Neuronal stem cell (in vitro differentiated cells): Measurements from ENCODE around the gene CLBA1.
"Not testable (repeated sequence)": the region's sequence is repeated elsewhere in the genome, so short reads cannot be mapped to it uniquely, and the experiment has no call there.

Source experiments
- DNase-seq: peaks from one replicate; pipeline ENCODE4 v3.0.0-alpha.2; 2013; ENCODE audit warnings: low spot score
- H2AFZ ChIP-seq: one replicate; pipeline ENCODE4 v1.6.1; 2013; ENCODE audit warnings: mild to moderate bottlenecking, low read length, inconsistent platforms
- H2AK5ac ChIP-seq: 2 replicates; pipeline ENCODE4 v1.6.1; 2013; ENCODE audit warnings: low read depth, mild to moderate bottlenecking, inconsistent platforms, low read length, moderate library complexity, mixed read lengths
- H2BK120ac ChIP-seq: 2 replicates; pipeline ENCODE4 v1.6.1; 2013; ENCODE audit warnings: low read depth, mild to moderate bottlenecking, inconsistent platforms, low read length, moderate library complexity, mixed read lengths
- H2BK12ac ChIP-seq: one replicate; pipeline ENCODE4 v1.6.1; 2013; ENCODE audit warnings: low read length, inconsistent platforms
- H2BK15ac ChIP-seq: 2 replicates; pipeline ENCODE4 v1.6.1; 2013; ENCODE audit warnings: mild to moderate bottlenecking, low read length, inconsistent platforms, mixed read lengths
- H2BK5ac ChIP-seq: one replicate; pipeline ENCODE4 v1.6.1; 2013; ENCODE audit warnings: inconsistent platforms, mild to moderate bottlenecking, low read length, moderate library complexity
- H3K14ac ChIP-seq: one replicate; pipeline ENCODE4 v1.6.1; 2013; ENCODE audit warnings: low read length, inconsistent platforms
- H3K18ac ChIP-seq: 2 replicates; pipeline ENCODE4 v1.6.1; 2013; ENCODE audit warnings: low read length, inconsistent platforms
- H3K23ac ChIP-seq: 2 replicates; pipeline ENCODE4 v1.6.1; 2013; ENCODE audit warnings: low read depth, mild to moderate bottlenecking, mixed read lengths, low read length, inconsistent platforms; ENCODE audit not compliant: poor library complexity
- H3K27ac ChIP-seq: replicated peaks from 3 replicates; pipeline ENCODE4 v1.5.1; 2013; ENCODE audit warnings: low read length, inconsistent platforms
- H3K27me3 ChIP-seq, 3 experiments: 2 replicates each; pipeline ENCODE4 v1.6.1; 2013; ENCODE audit warnings: low read length in 3 of 3, mild to moderate bottlenecking in 2 of 3, inconsistent platforms in 1 of 3, low read depth in 1 of 3, mixed read lengths in 1 of 3, moderate library complexity in 1 of 3; ENCODE audit not compliant: control insufficient read depth in 3 of 3, insufficient read depth in 3 of 3
- H3K36me3 ChIP-seq, 2 donors: replicated peaks in 1 of 2; 2 replicates each; pipeline ENCODE4 v1.6.1; 2013; ENCODE audit warnings: low read length in 2 of 2; ENCODE audit not compliant: control insufficient read depth in 2 of 2, insufficient read depth in 2 of 2
- H3K4ac ChIP-seq: 2 replicates; pipeline ENCODE4 v1.6.1; 2013; ENCODE audit warnings: inconsistent platforms, mild to moderate bottlenecking, low read length, moderate library complexity
- H3K4me1 ChIP-seq, 2 donors: 1 replicate in 1 of 2; 2 replicates in 1 of 2; pipeline ENCODE4 v1.6.1; 2013; ENCODE audit warnings: low read length in 2 of 2, low read depth in 1 of 2; ENCODE audit not compliant: control insufficient read depth in 2 of 2, insufficient read depth in 1 of 2
- H3K4me2 ChIP-seq: one replicate; pipeline ENCODE4 v1.6.1; 2013; ENCODE audit warnings: mild to moderate bottlenecking, low read length, inconsistent platforms; ENCODE audit not compliant: insufficient read depth, poor library complexity, severe bottlenecking
- H3K4me3 ChIP-seq, 2 donors: 2 replicates each; pipeline ENCODE4 v1.5.1; 2013; ENCODE audit warnings: low read length in 2 of 2, mild to moderate bottlenecking in 2 of 2, inconsistent platforms in 1 of 2, moderate library complexity in 1 of 2
- H3K79me1 ChIP-seq: one replicate; pipeline ENCODE4 v1.6.1; 2013; ENCODE audit warnings: low read depth, mild to moderate bottlenecking, inconsistent platforms, low read length, moderate library complexity
- H3K9ac ChIP-seq: one replicate; pipeline ENCODE4 v1.6.1; 2013; ENCODE audit warnings: mild to moderate bottlenecking, low read depth, low read length, inconsistent platforms; ENCODE audit not compliant: poor library complexity
- H3K9me3 ChIP-seq, 2 donors: replicated peaks in 1 of 2; 2 replicates each; pipeline versions ENCODE3 to v1.6.1; 2013; ENCODE audit warnings: low read length in 2 of 2, mild to moderate bottlenecking in 2 of 2, inconsistent platforms in 1 of 2, low read depth in 1 of 2, mixed read lengths in 1 of 2, moderate library complexity in 1 of 2; ENCODE audit not compliant: control insufficient read depth in 2 of 2, insufficient read depth in 1 of 2
- H4K8ac ChIP-seq: one replicate; pipeline ENCODE4 v1.6.1; 2013; ENCODE audit warnings: low read depth, mild to moderate bottlenecking, inconsistent platforms, low read length, moderate library complexity
- H4K91ac ChIP-seq: one replicate; pipeline ENCODE4 v1.6.1; 2013; ENCODE audit warnings: low read length, low read depth, mild to moderate bottlenecking, inconsistent platforms; ENCODE audit not compliant: poor library complexity
- WGBS, 2 donors: extraction: QIAGEN DNeasy Blood & Tissue Kit; methylation state at CpG; one replicate each; pipeline ENCODE4 v1.1.7; 2013; ENCODE audit warnings: missing lambda C conversion rate in 2 of 2, mixed read lengths in 1 of 2; ENCODE audit not compliant: insufficient read length in 2 of 2, insufficient replicate concordance in 1 of 2; ENCODE audit errors: extremely low coverage in 2 of 2; 5-methylcytosine and 5-hydroxymethylcytosine counted together

CLBA1 gene

GRCh38 chr14:105035616-105036015 lies 50.0 kb downstream of the CLBA1 start:
- H2BK120ac ChIP-seq, DNase-seq, H3K27ac ChIP-seq, H3K79me1 ChIP-seq, H4K91ac ChIP-seq, H2BK5ac ChIP-seq, H3K4ac ChIP-seq, H2BK15ac ChIP-seq, H3K4me2 ChIP-seq, H3K4me1 ChIP-seq, H2BK12ac ChIP-seq, H3K4me3 ChIP-seq, H3K23ac ChIP-seq, H2AK5ac ChIP-seq, H3K9ac ChIP-seq, H3K18ac ChIP-seq, H3K36me3 ChIP-seq, H3K14ac ChIP-seq, H2AFZ ChIP-seq, H4K8ac ChIP-seq: not testable (repeated sequence)
- Histone ChIP-seq H3K27me3 (peaks cover 5 to 43% (median 20%) of the 10 kb centered on the region in 3 experiments), H3K9me3 (peaks cover 1 to 12% of the 10 kb centered on the region in 2 donors)
- WGBS, 2 donors: no CpG with 5 or more reads among the region's 2 CpGs

- Histone ChIP-seq H3K4me2 (no peak overlapping the region), H2BK120ac (no peak overlapping the region), H3K23ac (no peak overlapping the region), H4K91ac (no peak overlapping the region), H3K27ac (no peak overlapping the region), H2BK15ac (no peak overlapping the region), H3K4me3 (no peak overlapping the region), H4K8ac (no peak overlapping the region), H3K9ac (no peak overlapping the region), H3K18ac (no peak overlapping the region), H3K14ac (no peak overlapping the region), H3K4ac (no peak overlapping the region), H3K9me3 (no peaks in the 10 kb centered on the region), H3K36me3 (no peaks in the 10 kb centered on the region), H2BK5ac (no peak overlapping the region), H3K27me3 (peaks cover 0 to 33% (median 0%) of the 10 kb centered on the region in 3 experiments), H3K4me1 (no peaks in the 10 kb centered on the region), H2AFZ (no peak overlapping the region), H2BK12ac (no peak overlapping the region), H2AK5ac (no peak overlapping the region), H3K79me1 (no peaks in the 10 kb centered on the region)
- WGBS, 2 donors: no CpG with 5 or more reads among the region's 14 CpGs
- DNase-seq: no peak
These were observed 54.0 kb downstream of the CLBA1 start for GRCh38 chr14:105039458-105040205.

GRCh38 chr14:105041841-105042765 lies 56.5 kb downstream of the CLBA1 start:
- Histone ChIP-seq H3K27ac (no peak overlapping the region), H2BK15ac (peak overlapping the region; percentile 92), H2AFZ (no peak overlapping the region), H3K18ac (peak overlapping the region; percentile 31), H3K79me1 (no peaks in the 10 kb centered on the region), H3K23ac (no peak overlapping the region), H3K36me3 (no peaks in the 10 kb centered on the region), H3K9me3 (no peaks in the 10 kb centered on the region), H3K27me3 (peaks cover 0 to 28% (median 3%) of the 10 kb centered on the region in 3 experiments), H3K4me2 (no peak overlapping the region), H3K14ac (no peak overlapping the region), H4K8ac (no peak overlapping the region), H2BK12ac (no peak overlapping the region), H2AK5ac (peak overlapping the region; percentile 88), H2BK120ac (peak overlapping the region; percentile 72), H2BK5ac (peak overlapping the region; percentile 75), H4K91ac (no peak overlapping the region), H3K9ac (no peak overlapping the region), H3K4me1 (peaks cover 0 to 1% of the 10 kb centered on the region in 2 donors), H3K4ac (no peak overlapping the region), H3K4me3 (peak overlapping the region in 1 of 2 donors; percentile 23)
- DNase-seq: no peak
- no CpG with 5 or more reads among the region's 28 CpGs for WGBS, 2 donors

- H3K79me1 ChIP-seq: peaks cover 3% of the 10 kb centered on the region
- peak overlapping the region; percentile 75 for H2BK5ac ChIP-seq
- H3K18ac ChIP-seq: peak overlapping the region; percentile 31
- peaks cover 0 to 34% (median 3%) of the 10 kb centered on the region in 3 experiments for H3K27me3 ChIP-seq
- H3K9me3 ChIP-seq: no peaks in the 10 kb centered on the region
- no peak overlapping the region for H3K4me2 ChIP-seq
- H2BK120ac ChIP-seq: no peak overlapping the region
- peak overlapping the region; percentile 12 for H3K9ac ChIP-seq
- H3K23ac ChIP-seq: no peak overlapping the region
- peak overlapping the region; percentile 92 for H2BK15ac ChIP-seq
- no peak overlapping the region for H4K8ac ChIP-seq
- no peak overlapping the region for H3K14ac ChIP-seq
- H3K4ac ChIP-seq: no peak overlapping the region
- DNase-seq: no peak
- H3K27ac ChIP-seq: no peak overlapping the region
- peaks cover 0 to 1% of the 10 kb centered on the region in 2 donors for H3K4me1 ChIP-seq
- WGBS, 2 donors: no CpG with 5 or more reads among the region's 17 CpGs
- H2BK12ac ChIP-seq: no peak overlapping the region
- H3K36me3 ChIP-seq: no peaks in the 10 kb centered on the region
- peak overlapping the region; percentile 88 for H2AK5ac ChIP-seq
- no peak overlapping the region for H4K91ac ChIP-seq
- H3K4me3 ChIP-seq: no peak overlapping the region
- no peak overlapping the region for H2AFZ ChIP-seq
These were observed 57.2 kb downstream of the CLBA1 start for GRCh38 chr14:105042813-105043212.
